Esophagus squamous epithelium (tissue), 5 donors: ENCODE data around the gene DNAJB1. TPM values are rescaled to one million over a fixed set of nuclear protein-coding genes. Genes with fewer than 3 reads are reported as not detected.
A peak's percentile ranks its signal among the peaks of the same experiment; 100 is the strongest.

Experiments used
- DNase-seq: peaks from one replicate; lab custom pipeline; 2025; lab: John Stamatoyannopoulos, UW
- H3K27ac ChIP-seq, 4 donors: fragments of 200-600 bp; sonication (generic); one replicate each; pipeline ENCODE4 v1.5.1; 2016 to 2019; ENCODE audit warnings: mild to moderate bottlenecking in 1 of 4
- H3K27me3 ChIP-seq, 4 donors: fragments of 200-600 bp; sonication (generic); 1 replicate in 3 of 4; 2 replicates in 1 of 4; pipeline versions ENCODE4 v1.5.1 to v1.6.0; 2017 to 2021; ENCODE audit warnings: antibody characterized with exemption in 1 of 4
- H3K36me3 ChIP-seq, 3 donors: fragments of 200-600 bp; sonication (generic); one replicate each; pipeline ENCODE4 v1.5.1; 2016 to 2019
- H3K4me1 ChIP-seq, 3 donors: fragments of 200-600 bp; sonication (generic); one replicate each; pipeline ENCODE4 v1.5.1; 2017 to 2019
- H3K4me3 ChIP-seq, 4 donors: fragments of 200-600 bp; sonication (generic); 1 replicate in 3 of 4; 2 replicates in 1 of 4; pipeline ENCODE4 v1.5.1; 2016 to 2019; ENCODE audit warnings: mild to moderate bottlenecking in 2 of 4, moderate library complexity in 1 of 4
- H3K9me3 ChIP-seq, 3 donors: fragments of 200-600 bp; sonication (generic); one replicate each; pipeline ENCODE4 v1.5.1; 2016 to 2019
- POLR2A ChIP-seq, 4 donors: fragments of 450-650 bp; IDR thresholded peaks; one replicate each; pipeline ENCODE4 v1.6.1; 2017; ENCODE audit warnings: antibody characterized with exemption in 4 of 4, mild to moderate bottlenecking in 4 of 4, moderate library complexity in 3 of 4
- WGBS, 2 donors: methylation state at CpG; one replicate each; pipeline ENCODE4 v1.1.5; 2018; 5-methylcytosine and 5-hydroxymethylcytosine counted together
- intact Hi-C: fragments of 100-400 bp; cut with DNase I; formaldehyde crosslinking; loops from one replicate; pipeline ENCODE4 v1.15.0; 2022
- total RNA-seq, 4 donors: library from RNA; depleted of rRNA; stranded (reverse); fragments of >200 nt; gene quantifications; one replicate each; pipeline ENCODE4 v1.1.0, GENCODE V29; 2016
- TF ChIP-seq, protein P1 (sequence below), 6 experiments: fragments of 450-650 bp in 4 of 6; fragments of 200-600 bp in 2 of 6; sonication (generic) in 2 of 6; IDR thresholded peaks; one replicate each; pipeline ENCODE4 v1.5.1; 2016 to 2019; ENCODE audit warnings: antibody characterized with exemption in 6 of 6, mild to moderate bottlenecking in 4 of 6, moderate library complexity in 4 of 6
- donor health status: DM: yes; HTN: yes; CAD: no.

The DNAJB1 gene
- 100 to 1,000 TPM; 182 to 294 (median 224) TPM for total RNA-seq

DNA sequence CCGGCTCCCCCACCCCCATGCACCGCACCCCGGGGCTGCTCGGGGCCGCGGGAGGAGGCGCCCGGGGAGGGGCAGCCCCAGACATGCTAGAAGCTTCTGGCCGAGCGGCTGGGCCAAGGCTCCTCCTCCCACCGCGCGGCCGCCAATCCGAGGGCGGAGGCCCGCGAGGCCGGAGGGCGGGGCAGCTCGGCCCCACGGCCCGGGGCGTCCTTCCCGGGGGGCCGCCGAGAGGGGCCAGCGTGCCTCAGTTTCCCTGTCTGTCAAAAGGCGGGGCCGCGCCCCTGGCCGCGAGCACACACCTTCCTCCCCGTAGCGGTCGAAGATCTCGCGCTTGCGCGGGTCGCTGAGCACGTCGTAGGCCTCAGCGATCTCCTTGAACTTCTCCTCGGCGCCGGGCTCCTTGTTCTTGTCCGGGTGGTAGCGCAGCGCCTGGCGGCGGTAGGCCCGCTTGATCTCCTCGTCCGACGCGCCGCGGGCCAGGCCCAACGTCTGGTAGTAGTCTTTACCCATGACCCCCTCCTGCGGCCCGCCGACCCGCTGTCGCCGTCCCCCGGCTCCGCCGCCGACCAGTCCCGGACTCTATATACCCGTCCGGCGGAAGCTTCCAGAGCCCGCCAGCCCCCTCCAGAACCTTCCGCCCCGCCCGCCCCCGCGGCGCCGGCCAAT lies at the start of gene DNAJB1:
Gene DNAJB1, minus strand, starts transcription at position 558 of the 666 bp plus-strand sequence. Its CDS starts 48 bp downstream, at position 510.
- WGBS, 2 donors = 0% methylated on average over 15 to 21 of the region's 82 CpGs
- H3K27ac ChIP-seq = peak within 1 kb of the TSS; percentile 99 to 100 (median 100)
- no peaks in the 10 kb centered on the region for H3K9me3 ChIP-seq
- peak in 3 of 4 donors; percentile 96 to 98 (median 98) for TF ChIP-seq POLR2A (IDR thresholded peaks at IDR 0.05)
- TF ChIP-seq, protein P1, sequence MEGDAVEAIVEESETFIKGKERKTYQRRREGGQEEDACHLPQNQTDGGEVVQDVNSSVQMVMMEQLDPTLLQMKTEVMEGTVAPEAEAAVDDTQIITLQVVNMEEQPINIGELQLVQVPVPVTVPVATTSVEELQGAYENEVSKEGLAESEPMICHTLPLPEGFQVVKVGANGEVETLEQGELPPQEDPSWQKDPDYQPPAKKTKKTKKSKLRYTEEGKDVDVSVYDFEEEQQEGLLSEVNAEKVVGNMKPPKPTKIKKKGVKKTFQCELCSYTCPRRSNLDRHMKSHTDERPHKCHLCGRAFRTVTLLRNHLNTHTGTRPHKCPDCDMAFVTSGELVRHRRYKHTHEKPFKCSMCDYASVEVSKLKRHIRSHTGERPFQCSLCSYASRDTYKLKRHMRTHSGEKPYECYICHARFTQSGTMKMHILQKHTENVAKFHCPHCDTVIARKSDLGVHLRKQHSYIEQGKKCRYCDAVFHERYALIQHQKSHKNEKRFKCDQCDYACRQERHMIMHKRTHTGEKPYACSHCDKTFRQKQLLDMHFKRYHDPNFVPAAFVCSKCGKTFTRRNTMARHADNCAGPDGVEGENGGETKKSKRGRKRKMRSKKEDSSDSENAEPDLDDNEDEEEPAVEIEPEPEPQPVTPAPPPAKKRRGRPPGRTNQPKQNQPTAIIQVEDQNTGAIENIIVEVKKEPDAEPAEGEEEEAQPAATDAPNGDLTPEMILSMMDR (IDR thresholded peaks at IDR 0.05) = peak in 1 of 6 experiments; percentile 19
- peaks cover 24 to 87% (median 50%) of the 10 kb centered on the region in 3 donors for H3K4me1 ChIP-seq
- DNase-seq = no peak
- H3K36me3 ChIP-seq = peaks cover 21 to 39% (median 24%) of the 10 kb centered on the region in 3 donors
- no peaks in the 10 kb centered on the region for H3K27me3 ChIP-seq
- intact Hi-C loops = no loop called here
- peak within 1 kb of the TSS; percentile 66 to 99 (median 96) for H3K4me3 ChIP-seq

DNA sequence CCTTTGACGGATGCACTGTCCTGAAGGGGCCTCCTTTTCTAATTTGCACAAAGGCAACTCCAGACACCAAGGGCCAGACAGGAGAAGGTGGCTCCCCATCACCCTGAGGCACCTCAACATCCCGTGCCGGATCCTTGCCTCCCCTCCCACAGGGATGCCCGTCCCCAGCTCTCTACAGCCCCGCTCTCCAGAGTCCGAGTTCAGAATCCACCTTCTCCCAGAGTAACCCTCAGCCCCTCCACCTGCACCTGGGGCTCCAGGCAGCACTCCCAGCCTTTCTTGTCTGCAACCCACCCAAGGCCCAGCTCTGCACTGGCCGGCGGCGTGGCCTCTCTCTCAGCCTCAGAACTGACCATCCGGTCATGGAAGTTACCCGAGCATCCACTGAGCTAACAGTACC lies 48.9 kb upstream of the DNAJB1 start:
- H3K27ac ChIP-seq = no peak overlapping the region
- H3K9me3 ChIP-seq = no peaks in the 10 kb centered on the region
- H3K36me3 ChIP-seq = peaks cover 6 to 70% (median 11%) of the 10 kb centered on the region in 3 donors
- intact Hi-C loops = no loop called here
- H3K4me1 ChIP-seq = peaks cover 32 to 65% (median 37%) of the 10 kb centered on the region in 3 donors
- 73 to 77% methylated on average over 4 to 6 of the region's 11 CpGs for WGBS, 2 donors
- H3K27me3 ChIP-seq = no peaks in the 10 kb centered on the region
- DNase-seq = no peak
- H3K4me3 ChIP-seq = no peak overlapping the region
- TF ChIP-seq, protein P1 (IDR thresholded peaks at IDR 0.05) = no peak
- TF ChIP-seq POLR2A (IDR thresholded peaks at IDR 0.05) = no peak

DNA sequence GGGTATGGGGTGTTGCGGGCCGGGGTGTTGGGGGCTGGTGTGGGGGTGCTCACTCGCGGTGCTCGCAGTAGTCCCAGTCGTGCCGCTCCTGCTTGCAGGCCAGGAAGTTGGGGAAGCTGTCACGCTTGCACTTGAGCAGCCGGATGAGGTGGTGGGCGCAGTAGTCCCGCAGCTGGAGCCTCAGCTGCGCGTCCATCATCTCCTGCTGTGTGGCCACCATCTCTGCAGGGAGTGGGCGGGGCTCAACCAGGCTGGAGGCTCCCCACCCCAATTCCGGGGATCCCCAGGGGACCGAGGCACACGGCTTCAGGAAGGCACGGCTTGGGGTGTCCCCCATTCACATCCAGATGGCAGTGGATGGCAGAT lies 48.5 kb upstream of the DNAJB1 start:
- Histone ChIP-seq H3K27me3 (no peaks in the 10 kb centered on the region), H3K4me3 (no peak overlapping the region), H3K36me3 (peaks cover 6 to 70% (median 11%) of the 10 kb centered on the region in 3 donors), H3K4me1 (peaks cover 35 to 67% (median 41%) of the 10 kb centered on the region in 3 donors), H3K9me3 (no peaks in the 10 kb centered on the region), H3K27ac (no peak overlapping the region)
- no peak for TF ChIP-seq POLR2A (IDR thresholded peaks at IDR 0.05)
- TF ChIP-seq, protein P1 (IDR thresholded peaks at IDR 0.05) = no peak
- intact Hi-C loops = no loop called here
- DNase-seq = no peak
- WGBS, 2 donors = no CpG with 5 or more reads among the region's 18 CpGs

DNA sequence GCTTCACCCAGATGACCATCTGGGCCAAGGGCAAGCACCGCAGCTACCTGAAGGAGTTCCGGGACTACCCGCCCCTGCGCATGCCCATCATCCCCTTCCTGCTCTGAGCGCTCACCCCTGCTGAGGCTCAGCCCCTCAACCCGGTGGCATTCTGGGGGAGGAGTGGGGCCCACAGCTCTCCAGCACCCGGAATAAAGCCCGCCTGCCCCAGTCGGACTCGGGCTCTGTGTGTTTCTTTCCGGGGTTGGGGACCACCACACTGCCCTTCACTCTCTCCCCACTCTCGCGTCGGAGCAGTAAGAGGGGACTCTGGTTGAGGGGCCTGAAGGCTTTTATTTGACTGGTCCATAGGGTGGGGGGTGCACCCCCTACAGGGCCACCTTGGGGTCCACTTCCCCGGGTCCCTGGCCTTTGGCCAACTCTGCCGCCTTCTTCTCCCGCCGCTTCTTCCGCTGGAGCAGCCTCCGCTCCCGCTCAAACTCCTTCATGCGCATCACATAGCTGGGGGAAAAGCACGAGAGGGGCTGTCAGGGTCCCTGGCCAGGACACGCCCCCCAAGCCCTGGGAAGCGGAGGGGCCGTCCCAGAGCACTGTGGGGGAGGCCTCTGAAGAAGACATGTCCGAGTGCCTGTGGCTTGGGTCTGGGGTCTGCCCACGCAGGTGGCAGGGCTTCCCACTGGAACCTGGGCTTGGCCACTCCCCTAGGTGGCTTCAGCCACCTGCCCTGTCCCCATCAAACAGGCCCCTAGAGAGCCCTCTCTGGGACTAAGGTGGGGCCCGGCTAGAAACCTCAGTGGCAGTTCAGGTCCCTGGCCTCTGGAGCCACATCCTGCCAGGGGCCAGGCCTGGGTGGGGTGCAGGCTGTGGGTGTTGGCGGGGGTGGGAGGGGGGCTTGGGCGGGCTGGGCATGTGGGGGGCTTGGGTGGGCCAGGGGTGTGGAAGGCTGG lies 47.8 kb upstream of the DNAJB1 start:
- Histone ChIP-seq H3K36me3 (peaks cover 6 to 70% (median 11%) of the 10 kb centered on the region in 3 donors), H3K4me3 (no peak overlapping the region), H3K27ac (peak overlapping the region in 2 of 4 donors; percentile 31 to 91), H3K27me3 (no peaks in the 10 kb centered on the region), H3K9me3 (no peaks in the 10 kb centered on the region), H3K4me1 (peaks cover 39 to 69% (median 43%) of the 10 kb centered on the region in 3 donors)
- no peak for TF ChIP-seq POLR2A (IDR thresholded peaks at IDR 0.05)
- TF ChIP-seq, protein P1 (IDR thresholded peaks at IDR 0.05) = no peak
- no peak for DNase-seq
- intact Hi-C loops = no loop called here
- 80 to 90% methylated on average over 4 to 9 of the region's 31 CpGs for WGBS, 2 donors
